DMS79 (cell line): ENCODE measurements around the gene HRH2.
A peak's percentile ranks its signal among the peaks of the same experiment; 100 is the strongest.
"Not testable (repeated sequence)": the region's sequence is repeated elsewhere in the genome, so short reads cannot be mapped to it uniquely, and the experiment has no call there.

ENCODE experiments used
- DNase-seq: peaks from one replicate; lab custom pipeline; 2025; lab: John Stamatoyannopoulos, UW

Gene HRH2

GRCh38 chr5:175714479-175715085 is 56.7 kb downstream of the HRH2 start:
- DNase-seq: no peak

- DNase-seq: no peak
Observed at GRCh38 chr5:175715627-175716522, 58.0 kb downstream of the HRH2 start.

- no peak for DNase-seq
Observed at GRCh38 chr5:175717837-175718236, 60.0 kb downstream of the HRH2 start.

GRCh38 chr5:175718401-175719108 is 60.7 kb downstream of the HRH2 start:
- DNase-seq: no peak

GRCh38 chr5:175719109-175719432 is 61.2 kb downstream of the HRH2 start:
- DNase-seq: not testable (repeated sequence)

- DNase-seq: no peak
Observed at GRCh38 chr5:175724314-175725275, 66.7 kb downstream of the HRH2 start.

- no peak for DNase-seq
Observed at GRCh38 chr5:175728316-175728715, 70.4 kb downstream of the HRH2 start.

- no peak for DNase-seq
Observed at GRCh38 chr5:175728885-175729828, 71.3 kb downstream of the HRH2 start.

- peak; percentile 33 for DNase-seq
Observed at GRCh38 chr5:175729829-175730277, 72.0 kb downstream of the HRH2 start.

GRCh38 chr5:175731172-175731571 is 73.3 kb downstream of the HRH2 start:
- DNase-seq: no peak

- no peak for DNase-seq
Observed at GRCh38 chr5:175731756-175732465, 74.0 kb downstream of the HRH2 start.

- DNase-seq: no peak
Observed at GRCh38 chr5:175733017-175733416, 75.1 kb downstream of the HRH2 start.

GRCh38 chr5:175734016-175734415 is 76.1 kb downstream of the HRH2 start:
- DNase-seq: no peak

- DNase-seq: no peak
Observed at GRCh38 chr5:175734501-175734900, 76.6 kb downstream of the HRH2 start.

- DNase-seq: no peak
Observed at GRCh38 chr5:175735701-175736100, 77.8 kb downstream of the HRH2 start.

- no peak for DNase-seq
Observed at GRCh38 chr5:175736652-175737051, 78.8 kb downstream of the HRH2 start.

GRCh38 chr5:175737481-175737880 is 79.6 kb downstream of the HRH2 start:
- no peak for DNase-seq

GRCh38 chr5:175738126-175738525 is 80.3 kb downstream of the HRH2 start:
- no peak for DNase-seq

GRCh38 chr5:175738602-175739133 is 80.8 kb downstream of the HRH2 start:
- DNase-seq: no peak

GRCh38 chr5:175740014-175740413 is 82.1 kb downstream of the HRH2 start:
- DNase-seq: no peak
